HG02759 (cell line): ENCODE data around the gene AOPEP.

ENCODE experiments used
- ATAC-seq: cut with Tn5 transposase; IDR thresholded peaks from one replicate; pipeline ENCODE4 v1.9.1; 2021; ENCODE audit warnings: mild to moderate bottlenecking, moderate library complexity; ENCODE audit not compliant: unreplicated experiment

AOPEP gene

GRCh38 chr9:94979904-94980507, 253.5 kb downstream of the AOPEP start:
- ATAC-seq: no peak

DNA sequence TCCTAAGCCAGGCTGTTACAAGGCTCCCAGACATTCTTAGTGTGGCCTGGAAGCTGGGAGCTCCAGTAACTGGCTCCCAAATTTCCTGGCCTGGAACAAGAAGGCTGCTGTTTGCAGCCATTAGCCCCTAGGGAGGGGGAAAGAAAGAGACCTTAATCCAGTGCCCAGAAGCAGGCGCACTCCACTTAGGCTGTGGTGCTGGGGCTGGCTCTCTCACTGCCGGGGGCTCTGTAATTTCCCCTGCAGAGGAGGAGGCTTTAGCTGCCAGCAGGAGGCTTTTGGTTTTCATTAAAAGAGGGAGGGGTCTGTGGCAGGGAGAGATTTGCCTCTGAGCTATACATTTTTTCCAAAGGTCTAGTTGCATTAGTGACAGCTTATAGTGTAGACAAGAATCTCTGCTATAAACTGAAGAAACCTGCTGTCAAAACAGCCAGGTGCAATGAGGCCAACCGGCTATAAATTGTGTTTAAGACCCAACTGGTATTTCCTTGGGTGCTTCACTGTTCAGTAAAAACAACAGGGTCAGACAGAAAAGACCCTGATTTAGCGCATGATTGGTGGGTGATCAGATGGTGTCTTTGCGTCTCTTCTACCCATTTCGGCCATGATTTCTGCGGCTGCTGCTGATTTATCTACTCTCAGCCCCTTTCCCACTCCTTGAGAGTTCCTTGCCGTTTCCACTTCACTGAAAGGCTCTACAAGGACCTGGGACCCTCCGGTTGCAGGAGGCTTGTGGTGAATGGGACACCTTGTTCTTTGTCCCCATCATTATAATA, 254.6 kb downstream of the AOPEP start:
- no peak for ATAC-seq

DNA sequence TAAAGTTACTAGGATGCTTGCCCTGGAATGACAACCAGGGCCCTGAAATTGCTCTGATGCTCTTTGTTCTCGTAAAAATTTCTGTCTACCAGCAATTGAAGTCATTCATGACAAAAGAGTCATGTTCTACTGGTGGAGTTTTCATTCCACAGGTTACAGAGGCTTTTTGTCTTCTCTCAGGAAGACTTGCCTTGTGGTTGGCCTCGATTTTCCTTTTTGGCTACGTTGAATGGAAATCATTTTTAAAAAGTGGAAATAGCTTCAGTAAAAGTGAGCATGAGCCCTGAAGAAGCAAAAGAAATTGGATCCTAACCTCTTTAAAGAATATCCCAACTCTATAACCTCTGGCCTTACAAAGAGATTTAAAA, 255.2 kb downstream of the AOPEP start:
- ATAC-seq: no peak

DNA sequence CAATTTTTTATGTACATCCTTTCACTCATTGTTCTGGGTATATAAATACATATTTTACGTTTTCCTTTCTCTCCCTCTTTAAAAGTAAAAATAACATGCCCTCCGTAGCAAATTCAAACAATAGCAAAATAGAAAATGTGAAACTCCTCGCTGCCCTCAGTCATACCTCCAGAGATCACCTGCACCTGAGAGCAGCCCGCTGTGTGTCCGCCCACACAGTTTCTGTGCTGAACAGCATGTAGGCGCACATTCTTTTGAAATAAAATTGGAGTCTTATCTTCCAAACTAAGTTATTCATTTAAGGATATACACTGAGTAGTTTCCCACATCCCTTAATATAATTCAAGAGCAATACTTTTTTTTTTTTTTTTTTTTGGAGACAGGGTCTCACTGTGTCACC, 255.7 kb downstream of the AOPEP start:
- ATAC-seq: no peak

GRCh38 chr9:94983552-94983951, 257.1 kb downstream of the AOPEP start:
- ATAC-seq: no peak

- ATAC-seq: no peak
Measured at GRCh38 chr9:94984891-94985476, 258.5 kb downstream of the AOPEP start.

- ATAC-seq: no peak
Measured at GRCh38 chr9:94985649-94986048, 259.1 kb downstream of the AOPEP start.

- ATAC-seq: no peak
Measured at GRCh38 chr9:94987731-94988130, 261.2 kb downstream of the AOPEP start.

- ATAC-seq: no peak
Measured at GRCh38 chr9:94990897-94991561, 264.5 kb downstream of the AOPEP start.

DNA sequence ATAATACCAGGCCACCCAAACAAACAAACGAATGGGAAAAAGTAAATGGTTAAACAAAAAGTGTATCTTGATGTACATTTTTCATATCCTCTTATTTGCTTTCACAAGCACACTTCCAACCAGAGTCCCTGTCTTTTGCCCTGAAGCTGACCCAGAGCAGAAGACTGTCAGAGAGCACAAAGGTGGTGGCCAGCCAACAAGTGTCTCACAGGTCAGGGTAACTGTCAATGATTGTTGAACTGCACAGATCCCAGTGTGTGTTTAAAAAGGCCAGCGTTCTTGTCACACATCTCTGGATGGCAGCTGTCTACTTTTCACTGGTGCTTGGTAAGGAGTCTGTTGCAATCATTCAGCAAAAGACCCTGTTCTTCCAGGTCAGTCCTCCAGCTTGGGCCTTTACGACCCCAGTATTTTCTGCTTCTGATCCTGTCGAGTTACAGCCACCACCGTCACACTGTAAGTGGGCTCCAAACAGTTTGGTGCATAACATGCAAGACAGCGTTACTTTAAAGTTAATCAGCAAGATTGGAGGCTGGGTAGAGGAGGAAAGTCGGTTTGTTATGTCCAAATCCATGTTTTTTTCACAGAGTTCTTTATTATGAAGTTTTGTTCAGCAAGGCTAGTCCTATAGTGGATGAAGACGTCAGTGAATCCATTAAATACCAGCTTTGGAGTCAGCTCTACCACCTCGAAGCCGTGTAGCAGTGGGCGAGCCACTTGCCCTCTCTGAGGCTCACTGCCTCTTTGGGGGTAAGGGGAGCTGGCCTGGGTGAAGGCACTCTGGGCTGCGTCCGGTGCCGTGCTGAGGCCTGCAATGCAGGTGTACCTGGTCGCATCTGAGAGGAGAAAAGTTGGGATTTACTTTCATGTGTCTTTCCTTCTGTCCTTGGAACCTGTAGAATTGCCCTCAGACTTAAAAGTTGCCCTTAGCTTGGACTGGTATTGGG, 265.7 kb downstream of the AOPEP start:
- no peak for ATAC-seq

DNA sequence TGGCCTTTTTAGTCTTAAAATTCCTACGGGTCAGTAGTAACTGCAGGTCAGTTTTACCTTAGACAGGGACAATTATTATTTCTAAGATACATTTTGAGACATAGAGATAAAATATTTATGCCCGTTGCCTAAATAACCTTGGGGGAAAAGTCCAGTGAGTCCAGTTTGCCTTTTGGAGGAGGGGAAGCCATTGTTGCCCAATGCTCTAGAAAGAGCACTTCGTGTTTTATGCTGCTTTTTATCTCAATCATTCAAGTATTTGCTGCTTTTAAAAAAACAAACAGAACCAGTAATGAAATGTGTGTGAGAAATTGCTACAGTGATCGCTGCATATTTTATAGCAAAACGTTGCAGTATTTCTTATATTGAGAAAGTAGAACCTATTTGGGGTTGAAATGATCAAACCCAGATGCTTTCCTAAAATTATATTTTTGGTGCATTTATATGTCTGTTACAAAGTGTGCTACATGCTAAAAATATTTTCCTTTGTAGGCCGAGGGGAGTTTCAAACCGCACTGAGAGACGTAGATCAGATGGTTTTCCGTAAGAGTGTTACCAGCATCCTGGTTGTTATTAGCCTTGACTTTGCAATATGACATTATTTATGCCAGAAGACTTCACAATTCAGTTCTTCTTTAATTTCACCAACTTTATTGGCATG, 266.8 kb downstream of the AOPEP start:
- no peak for ATAC-seq

GRCh38 chr9:94993821-94994165, 267.3 kb downstream of the AOPEP start:
- ATAC-seq: no peak

DNA sequence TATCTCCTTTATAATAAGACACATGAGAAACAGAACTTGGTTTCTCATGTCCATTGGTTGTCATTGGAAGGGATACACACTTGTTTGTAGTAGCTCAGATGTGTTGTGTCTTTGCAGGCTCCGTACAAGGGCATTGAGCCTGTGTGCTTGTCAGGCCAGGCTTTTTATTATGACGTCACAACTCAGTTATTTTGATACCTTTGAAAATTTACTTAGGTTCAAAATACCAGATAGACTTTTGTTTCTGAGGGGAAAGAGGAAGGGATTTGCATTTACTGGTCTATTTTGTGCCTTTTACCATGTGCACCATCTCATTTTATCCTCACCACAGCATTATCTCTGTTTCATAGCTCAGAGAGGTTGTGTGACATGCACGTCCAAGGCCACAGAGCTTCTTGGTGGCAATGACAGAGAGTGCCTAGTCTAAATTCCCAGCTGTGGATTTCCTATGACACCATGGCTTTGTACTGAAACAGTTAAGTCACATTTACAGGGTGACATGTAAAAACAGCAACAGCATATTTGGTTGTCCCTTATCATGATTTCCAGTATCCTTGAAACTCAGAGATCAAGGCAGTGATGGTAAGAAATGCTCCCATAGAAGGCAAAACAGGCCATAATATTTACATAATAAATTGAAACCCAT, 268.7 kb downstream of the AOPEP start:
- ATAC-seq: no peak

DNA sequence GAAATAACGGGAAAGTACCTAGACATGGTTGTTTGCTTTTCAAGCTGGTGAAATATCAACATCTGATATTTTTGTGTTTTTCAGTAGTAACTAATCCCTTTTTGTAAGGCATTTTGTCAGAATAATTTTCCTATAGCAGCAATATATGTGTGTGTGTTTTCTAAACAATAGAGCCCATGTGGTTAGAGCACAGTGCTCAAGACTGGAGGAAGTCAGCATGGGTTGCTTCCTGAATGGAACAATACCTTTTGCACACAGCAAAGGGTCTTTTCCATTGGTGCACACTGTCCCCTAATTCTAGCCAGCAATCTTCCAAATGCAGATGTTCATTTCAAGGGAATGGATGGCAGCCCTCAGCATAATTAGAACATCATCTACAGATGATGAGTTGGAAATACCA, 270.1 kb downstream of the AOPEP start:
- ATAC-seq: no peak

DNA sequence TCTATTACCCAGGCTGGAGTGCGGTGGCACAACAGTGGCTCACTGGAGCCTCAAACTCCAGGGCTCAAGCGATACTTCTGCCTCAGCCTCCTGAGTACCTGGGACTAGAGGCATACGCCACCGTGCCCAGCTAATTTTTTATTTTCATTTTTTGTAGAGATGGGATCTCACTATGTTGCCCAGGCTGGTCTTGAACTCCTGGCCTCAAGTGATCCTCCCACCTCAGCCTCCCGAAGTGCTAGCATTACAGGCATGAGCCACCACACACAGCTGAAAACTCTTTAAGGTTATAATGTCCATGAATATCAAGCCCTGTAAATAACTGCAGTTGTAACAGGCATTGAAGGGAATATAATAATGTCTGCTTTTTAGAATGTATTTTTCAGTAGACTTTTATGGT, 271.2 kb downstream of the AOPEP start:
- ATAC-seq: no peak

GRCh38 chr9:94999832-95000231, 273.3 kb downstream of the AOPEP start:
- no peak for ATAC-seq

GRCh38 chr9:95000821-95001220, 274.3 kb downstream of the AOPEP start:
- no peak for ATAC-seq

DNA sequence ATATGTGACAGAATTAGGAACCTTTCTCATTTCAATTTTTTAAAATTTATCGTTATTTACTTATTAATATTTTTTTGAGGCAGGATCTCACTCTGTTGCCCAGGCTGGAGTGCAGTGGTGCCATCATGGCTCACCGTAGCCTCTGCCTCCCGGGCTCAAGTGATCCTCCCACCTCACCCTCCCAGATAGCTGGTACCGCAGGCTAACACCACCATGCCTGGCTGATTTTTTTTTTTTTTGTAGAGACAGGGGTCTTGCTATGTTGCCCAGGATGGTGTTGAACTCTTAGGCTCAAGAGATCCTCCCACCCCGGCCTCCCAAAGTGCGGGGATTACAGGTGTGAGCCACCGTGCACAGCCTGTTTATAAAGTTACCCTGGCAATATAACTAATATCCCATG, 275.2 kb downstream of the AOPEP start:
- ATAC-seq: no peak

- ATAC-seq: peak; percentile 28
Measured at GRCh38 chr9:95003689-95004410, 277.4 kb downstream of the AOPEP start.
